Ectodermal cell (in vitro differentiated cells): Measurements from ENCODE around the gene TNFRSF14.

Experiments used
- H3K27ac ChIP-seq: 2 replicates; pipeline ENCODE4 v1.7.0; 2013; ENCODE audit warnings: mild to moderate bottlenecking, low read depth, low read length; ENCODE audit not compliant: insufficient read depth, poor library complexity, severe bottlenecking
- H3K27me3 ChIP-seq: 2 replicates; pipeline ENCODE4 v1.7.0; 2013; ENCODE audit warnings: mild to moderate bottlenecking, low read length; ENCODE audit not compliant: insufficient read depth, control insufficient read depth, poor library complexity, severe bottlenecking
- H3K36me3 ChIP-seq: one replicate; pipeline ENCODE4 v1.7.0; 2013; ENCODE audit warnings: low read length; ENCODE audit not compliant: control insufficient read depth, insufficient read depth
- H3K4me1 ChIP-seq: one replicate; pipeline ENCODE4 v1.7.0; 2013; ENCODE audit warnings: low read length; ENCODE audit not compliant: control insufficient read depth, insufficient read depth
- H3K4me3 ChIP-seq: 2 replicates; pipeline ENCODE4 v1.7.0; 2013; ENCODE audit warnings: low read depth, low read length, control low read depth; ENCODE audit not compliant: insufficient read depth
- H3K9me3 ChIP-seq: 2 replicates; pipeline ENCODE4 v1.7.0; 2013; ENCODE audit warnings: mild to moderate bottlenecking, low read length, moderate library complexity; ENCODE audit not compliant: control insufficient read depth
- WGBS, 2 experiments: methylation state at CpG; one replicate each; pipeline ENCODE4 v1.1.7; 2013; ENCODE audit warnings: missing lambda C conversion rate in 2 of 2; 5-methylcytosine and 5-hydroxymethylcytosine counted together

TNFRSF14 gene

DNA sequence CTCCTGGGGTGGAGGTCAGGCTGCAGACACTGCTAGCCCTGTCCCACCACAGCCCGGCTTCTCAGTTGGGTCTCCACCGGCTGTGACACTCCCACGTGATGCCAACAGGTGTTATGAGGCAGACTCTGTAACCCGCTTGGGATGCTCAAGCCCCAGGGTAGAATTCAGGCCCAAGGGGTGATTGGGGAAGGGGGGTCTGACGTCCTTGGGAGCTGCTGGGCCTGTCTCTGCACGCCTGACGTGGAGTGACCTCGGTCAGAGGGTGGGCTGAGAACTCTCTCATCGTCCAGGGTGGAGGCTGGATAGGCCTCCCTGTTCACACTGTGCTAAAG, 18.4 kb upstream of the TNFRSF14 start:
- no peaks in the 10 kb centered on the region for H3K36me3 ChIP-seq
- no peaks in the 10 kb centered on the region for H3K9me3 ChIP-seq
- peaks cover 43% of the 10 kb centered on the region for H3K4me1 ChIP-seq
- 81 to 84% methylated on average over 9 of the region's 9 CpGs for WGBS, 2 experiments
- peaks cover 41% of the 10 kb centered on the region for H3K27me3 ChIP-seq
- no peak overlapping the region for H3K4me3 ChIP-seq
- H3K27ac ChIP-seq, result no peak overlapping the region

DNA sequence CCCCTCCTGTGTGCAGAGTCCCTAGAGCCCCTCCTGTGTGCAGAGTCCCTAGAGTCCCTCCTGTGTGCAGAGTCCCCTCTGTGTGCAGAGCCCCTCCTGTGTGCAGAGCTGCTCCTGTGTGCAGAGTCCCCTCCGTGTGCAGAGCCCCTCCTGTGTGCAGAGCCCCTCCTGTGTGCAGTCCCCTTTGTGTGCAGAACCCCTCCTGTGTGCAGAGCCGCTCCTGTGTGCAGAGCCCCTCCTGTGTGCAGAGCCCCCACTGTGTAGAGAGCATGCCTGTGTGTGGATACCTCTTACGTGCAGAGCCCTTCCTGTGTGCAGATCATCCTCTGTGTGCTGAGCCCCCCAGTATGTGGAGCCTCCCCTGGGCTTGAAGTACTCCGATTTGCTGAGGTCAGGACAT, 17.8 kb upstream of the TNFRSF14 start:
- Histone ChIP-seq H3K27me3 (peaks cover 34% of the 10 kb centered on the region), H3K9me3 (no peaks in the 10 kb centered on the region), H3K36me3 (no peaks in the 10 kb centered on the region), H3K4me3 (no peak overlapping the region), H3K27ac (no peak overlapping the region), H3K4me1 (peaks cover 46% of the 10 kb centered on the region)
- 86% methylated on average over 4 of the region's 4 CpGs for WGBS, 2 experiments

DNA sequence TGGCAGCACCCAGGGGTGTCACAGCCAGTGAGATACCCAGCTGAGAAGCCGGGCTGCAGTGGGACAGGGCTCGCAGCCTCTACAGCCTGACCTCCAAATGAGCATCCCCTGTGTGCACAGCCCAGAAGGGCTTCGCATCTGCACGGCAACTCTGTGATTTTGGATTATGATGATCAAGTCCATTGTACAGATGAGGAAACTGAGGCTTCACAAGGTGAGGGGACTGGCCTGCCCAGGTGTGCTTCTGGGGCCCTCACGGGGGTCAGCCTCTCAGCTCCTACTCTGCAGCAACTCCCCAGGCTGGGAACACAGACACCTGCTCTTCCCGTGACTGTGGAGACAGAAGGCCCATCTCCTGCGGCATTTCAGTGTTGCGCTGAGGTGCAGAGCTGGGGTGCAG, 17.3 kb upstream of the TNFRSF14 start:
- WGBS, 2 experiments, result 92 to 93% methylated on average over 8 of the region's 8 CpGs
- no peak overlapping the region for H3K27ac ChIP-seq
- peaks cover 30% of the 10 kb centered on the region for H3K27me3 ChIP-seq
- no peaks in the 10 kb centered on the region for H3K9me3 ChIP-seq
- no peaks in the 10 kb centered on the region for H3K36me3 ChIP-seq
- peaks cover 46% of the 10 kb centered on the region for H3K4me1 ChIP-seq
- no peak overlapping the region for H3K4me3 ChIP-seq

DNA sequence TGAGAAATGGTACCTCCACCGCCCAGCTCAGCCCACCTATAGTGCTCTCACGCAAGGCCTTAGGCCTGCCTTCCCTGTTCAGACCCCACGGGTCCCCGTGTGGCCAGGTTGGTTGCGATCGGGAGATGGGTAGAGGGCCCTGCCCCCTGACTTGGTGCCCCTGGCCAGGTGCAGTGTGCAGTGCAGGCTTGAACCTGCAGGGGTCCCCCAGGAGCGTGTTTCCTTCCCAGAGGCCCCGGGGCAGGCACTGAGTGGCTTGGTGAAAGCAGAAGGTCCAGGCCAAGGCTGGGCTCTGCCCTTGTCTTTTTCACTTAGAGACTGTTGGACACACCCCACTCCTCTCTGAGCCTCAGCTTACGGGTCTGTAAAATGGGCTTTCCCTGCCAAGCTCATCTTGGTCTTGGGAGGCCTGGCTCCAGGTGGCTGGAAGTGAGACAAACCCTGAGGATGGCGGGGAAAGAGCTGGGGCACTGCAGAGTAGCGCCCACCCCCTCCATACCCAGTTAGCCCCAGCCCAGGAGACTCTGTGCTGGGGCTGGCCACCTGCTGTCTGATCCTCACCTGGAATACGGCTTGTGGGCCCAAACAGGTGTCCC, 16.8 kb upstream of the TNFRSF14 start:
- Histone ChIP-seq H3K27ac (no peak overlapping the region), H3K27me3 (peaks cover 24% of the 10 kb centered on the region), H3K4me1 (peaks cover 46% of the 10 kb centered on the region), H3K9me3 (no peaks in the 10 kb centered on the region), H3K36me3 (no peaks in the 10 kb centered on the region), H3K4me3 (no peak overlapping the region)
- WGBS, 2 experiments, result 61 to 66% methylated on average over 12 of the region's 12 CpGs

DNA sequence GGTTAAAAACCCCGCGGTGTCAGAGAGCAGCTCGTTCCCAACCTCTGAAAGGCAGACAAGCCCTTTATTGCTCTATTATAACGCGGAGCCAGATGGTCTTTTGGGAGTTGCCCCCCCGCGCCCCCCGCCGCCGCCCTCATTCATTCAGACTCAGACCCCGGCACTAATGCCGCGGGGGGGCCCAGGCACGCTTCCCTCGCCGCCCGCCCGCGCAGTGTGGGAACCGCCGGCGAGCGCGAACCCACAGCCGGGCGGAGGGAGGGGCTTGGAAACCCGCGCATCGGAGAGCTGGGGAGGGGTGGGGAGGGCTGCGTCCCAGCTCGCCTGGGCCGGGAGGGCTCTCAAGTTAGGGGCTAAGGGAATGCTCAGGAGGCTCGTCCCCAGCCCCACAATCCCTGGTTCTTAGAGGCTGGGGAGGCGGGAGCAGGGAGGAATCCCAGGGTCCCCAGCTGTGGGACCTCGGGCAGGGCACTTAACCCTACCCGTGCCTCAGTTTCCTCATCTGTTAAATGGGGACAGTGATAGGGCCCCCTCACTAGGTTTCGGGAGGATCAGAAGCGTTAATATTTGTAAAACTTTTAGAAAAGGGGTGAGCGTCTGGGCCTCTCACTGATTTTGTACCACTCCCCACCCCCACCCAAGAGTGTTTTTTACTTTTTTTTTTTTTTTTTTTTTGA, 15.2 kb upstream of the TNFRSF14 start:
- WGBS, 2 experiments, result 9 to 11% methylated on average over 38 to 39 of the region's 39 CpGs
- Histone ChIP-seq H3K27me3 (peaks cover 9% of the 10 kb centered on the region), H3K4me3 (no peak overlapping the region), H3K27ac (no peak overlapping the region), H3K9me3 (no peaks in the 10 kb centered on the region), H3K4me1 (peaks cover 45% of the 10 kb centered on the region), H3K36me3 (no peaks in the 10 kb centered on the region)

DNA sequence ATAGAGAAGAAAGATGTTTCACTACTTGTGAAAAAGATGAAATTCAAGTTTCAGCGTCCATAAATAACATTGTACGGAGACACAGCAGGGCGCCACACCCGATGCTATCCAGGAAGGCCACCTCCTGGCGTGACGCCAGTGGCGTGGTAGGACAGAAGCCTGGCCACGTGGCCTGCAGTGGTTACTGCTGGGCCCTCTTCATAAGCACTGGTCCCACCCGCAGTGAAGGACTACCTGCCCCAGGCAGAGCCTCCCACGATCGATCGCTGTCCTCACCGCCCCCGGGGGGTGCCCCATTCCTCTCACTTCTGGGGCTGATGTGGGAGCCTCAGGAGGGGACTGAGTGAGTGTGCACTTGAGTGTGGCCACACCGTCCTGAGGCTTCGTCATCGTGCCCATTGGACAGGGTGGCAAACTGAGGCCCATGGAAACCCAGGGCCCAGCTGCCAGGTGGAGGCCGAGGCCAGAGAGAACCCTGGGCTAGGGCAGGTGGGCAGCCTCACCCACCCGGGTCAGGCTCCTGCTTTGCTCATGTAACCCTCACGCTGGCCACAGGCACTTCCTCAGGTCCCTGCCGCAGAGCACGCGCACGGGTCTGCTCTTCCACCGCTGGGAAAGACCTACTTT, 14.4 kb upstream of the TNFRSF14 start:
- 92 to 93% methylated on average over 25 of the region's 25 CpGs for WGBS, 2 experiments
- Histone ChIP-seq H3K4me1 (peaks cover 43% of the 10 kb centered on the region), H3K4me3 (no peak overlapping the region), H3K27me3 (peaks cover 8% of the 10 kb centered on the region), H3K27ac (no peak overlapping the region), H3K9me3 (no peaks in the 10 kb centered on the region), H3K36me3 (no peaks in the 10 kb centered on the region)

DNA sequence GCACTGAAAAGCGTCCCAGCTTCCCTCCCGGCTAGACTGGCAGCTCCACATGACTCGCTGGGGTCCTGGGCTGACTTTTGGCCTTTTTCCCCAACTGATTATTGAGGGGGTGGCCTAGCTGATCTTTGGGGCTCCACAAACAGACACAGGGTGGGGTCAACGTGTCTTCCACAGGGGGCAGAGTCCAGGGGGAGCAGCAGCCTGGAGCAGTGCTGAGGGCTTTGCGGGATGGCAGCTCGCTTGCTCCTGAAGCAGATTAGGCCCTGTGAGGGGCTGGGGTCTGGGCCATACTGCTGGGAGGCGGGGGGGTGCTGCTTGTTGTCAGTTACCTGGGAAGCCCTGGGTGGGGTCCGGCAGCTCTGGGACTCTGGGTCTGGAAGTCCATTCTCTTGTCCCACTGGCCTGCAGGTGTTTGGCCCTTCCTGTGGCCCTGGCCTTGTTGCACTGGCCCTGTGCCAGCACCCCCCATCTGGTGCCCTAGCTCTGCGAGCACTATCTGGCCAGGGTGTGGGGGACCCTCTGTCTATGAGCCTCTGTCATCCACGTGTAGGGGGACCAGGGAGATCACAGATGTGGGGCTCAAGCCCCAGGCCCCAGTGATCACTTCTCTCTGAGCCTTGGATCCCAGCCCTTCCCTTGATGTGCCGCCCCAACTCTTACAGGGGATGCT, 13.8 kb upstream of the TNFRSF14 start:
- H3K36me3 ChIP-seq, result no peaks in the 10 kb centered on the region
- WGBS, 2 experiments, result 81 to 86% methylated on average over 11 of the region's 11 CpGs
- H3K4me3 ChIP-seq, result no peak overlapping the region
- H3K27ac ChIP-seq, result no peak overlapping the region
- H3K9me3 ChIP-seq, result no peaks in the 10 kb centered on the region
- peaks cover 44% of the 10 kb centered on the region for H3K4me1 ChIP-seq
- peaks cover 8% of the 10 kb centered on the region for H3K27me3 ChIP-seq

DNA sequence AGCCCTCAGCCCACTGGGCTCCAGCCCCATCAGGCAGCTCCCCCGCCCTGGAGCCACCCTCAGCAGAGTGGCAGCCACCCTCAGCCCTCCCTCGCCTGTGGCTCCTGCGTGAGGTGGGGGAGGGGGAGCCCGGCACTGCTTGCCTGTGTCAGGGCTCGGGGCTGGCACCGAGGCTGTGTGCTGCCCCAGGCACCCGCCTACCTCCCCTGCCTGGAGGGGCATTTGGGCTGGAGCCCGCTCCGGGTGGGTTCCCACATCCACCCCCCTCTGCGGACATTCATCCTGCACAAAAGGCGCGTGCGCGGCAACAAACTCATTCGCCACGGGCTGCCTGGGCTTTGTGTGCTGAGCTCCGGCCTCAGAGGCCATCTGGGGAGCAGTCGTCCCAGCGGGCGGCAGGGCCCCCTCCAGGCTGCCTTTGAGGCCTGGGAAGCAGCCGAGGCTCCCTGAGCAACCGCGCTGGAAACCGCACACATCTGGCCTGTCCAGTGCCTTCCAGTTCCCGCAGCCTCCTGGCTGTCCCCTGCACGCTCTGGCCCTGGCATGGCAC, 12.6 kb upstream of the TNFRSF14 start:
- peak overlapping the region; percentile 89 for H3K27ac ChIP-seq
- 15 to 16% methylated on average over 26 of the region's 26 CpGs for WGBS, 2 experiments
- H3K36me3 ChIP-seq, result no peaks in the 10 kb centered on the region
- peaks cover 57% of the 10 kb centered on the region for H3K4me1 ChIP-seq
- H3K9me3 ChIP-seq, result no peaks in the 10 kb centered on the region
- no peak overlapping the region for H3K4me3 ChIP-seq
- H3K27me3 ChIP-seq, result peaks cover 4% of the 10 kb centered on the region

DNA sequence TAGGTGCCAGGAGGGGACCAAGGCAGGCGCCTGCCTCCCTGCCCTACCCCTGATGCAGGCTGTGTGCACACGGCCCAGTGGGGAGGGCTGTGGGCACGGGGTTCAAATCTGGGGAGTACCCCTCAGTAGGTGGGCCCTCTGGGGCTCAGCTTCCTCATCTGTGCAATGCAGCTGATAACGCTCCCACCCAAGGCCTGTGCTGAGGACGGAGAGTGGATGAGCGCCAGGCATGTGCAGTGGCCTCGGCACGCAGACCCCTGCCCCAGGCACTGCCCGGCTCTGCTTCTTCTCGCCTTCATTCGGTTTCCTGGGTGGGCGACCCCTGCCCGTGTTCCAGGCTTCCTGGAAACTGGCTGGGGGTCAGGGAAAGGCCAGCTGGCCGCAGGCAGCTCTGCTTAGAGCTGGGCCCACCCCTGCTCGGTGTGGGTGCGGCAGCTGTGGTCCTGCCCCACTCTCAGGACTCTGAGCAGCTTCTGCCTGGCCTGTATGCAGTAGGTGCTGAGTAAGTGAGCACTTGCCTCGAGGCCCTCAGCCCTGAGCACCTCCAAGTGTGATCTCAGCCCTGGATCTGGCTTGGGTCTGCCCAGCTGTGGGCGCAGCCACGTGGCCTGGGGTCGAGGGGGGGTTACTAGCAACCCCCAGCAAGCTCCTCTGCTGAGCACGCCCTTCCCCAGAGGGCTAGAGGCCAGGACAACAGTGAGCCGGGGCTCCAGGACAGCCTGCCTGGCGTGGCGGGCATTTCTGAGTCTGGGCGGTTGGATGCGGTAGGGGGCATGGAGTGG, 11.9 kb upstream of the TNFRSF14 start:
- Histone ChIP-seq H3K36me3 (no peaks in the 10 kb centered on the region), H3K4me1 (peaks cover 62% of the 10 kb centered on the region), H3K9me3 (no peaks in the 10 kb centered on the region), H3K27me3 (no peaks in the 10 kb centered on the region), H3K27ac (peak overlapping the region; percentile 89), H3K4me3 (no peak overlapping the region)
- 68 to 70% methylated on average over 26 of the region's 26 CpGs for WGBS, 2 experiments
